HG02763 (cell line): Measurements from ENCODE around the gene PLSCR1.
"Not testable (repeated sequence)": the region's sequence is repeated elsewhere in the genome, so short reads cannot be mapped to it uniquely, and the experiment has no call there.

Experiments
- ATAC-seq: cut with Tn5 transposase; IDR thresholded peaks from one replicate; pipeline ENCODE4 v1.9.1; 2021; ENCODE audit warnings: mild to moderate bottlenecking, moderate library complexity; ENCODE audit not compliant: unreplicated experiment

The PLSCR1 gene

DNA sequence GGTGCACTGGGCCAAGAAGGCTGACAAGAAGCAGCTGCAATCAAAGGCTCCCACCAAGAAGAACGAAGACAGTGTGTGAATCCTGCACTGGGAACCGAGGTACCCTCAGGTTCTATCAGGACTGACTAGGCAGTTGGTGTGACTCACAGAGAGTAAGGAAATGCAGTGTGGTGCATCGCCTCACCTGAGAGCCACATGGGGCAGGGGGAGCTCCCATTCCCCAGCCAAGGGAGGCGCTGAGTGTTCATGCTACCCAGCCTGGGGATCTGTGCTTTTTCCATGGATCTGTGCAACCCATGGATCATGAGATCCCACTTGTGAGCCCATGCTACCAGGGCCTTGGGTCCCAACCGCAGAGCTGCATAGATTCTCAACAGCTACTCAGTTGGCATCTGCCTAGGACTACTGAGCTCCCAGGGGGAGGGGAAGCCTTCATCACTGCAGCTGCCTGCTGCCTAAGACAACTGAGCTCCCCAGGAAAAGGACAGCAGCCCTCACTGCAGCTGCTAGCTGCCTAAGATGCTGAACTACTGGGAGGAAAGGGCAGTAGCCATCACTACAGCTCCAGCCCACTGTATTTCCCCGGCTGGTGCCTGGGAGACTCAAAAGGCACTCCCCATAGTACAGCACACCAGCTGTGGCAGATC lies 68.2 kb downstream of the PLSCR1 start:
- no peak for ATAC-seq

GRCh38 chr3:146474976-146475375 lies 69.4 kb downstream of the PLSCR1 start:
- ATAC-seq = not testable (repeated sequence)

- ATAC-seq = no peak
These were observed 70.7 kb downstream of the PLSCR1 start for GRCh38 chr3:146473726-146474125.

DNA sequence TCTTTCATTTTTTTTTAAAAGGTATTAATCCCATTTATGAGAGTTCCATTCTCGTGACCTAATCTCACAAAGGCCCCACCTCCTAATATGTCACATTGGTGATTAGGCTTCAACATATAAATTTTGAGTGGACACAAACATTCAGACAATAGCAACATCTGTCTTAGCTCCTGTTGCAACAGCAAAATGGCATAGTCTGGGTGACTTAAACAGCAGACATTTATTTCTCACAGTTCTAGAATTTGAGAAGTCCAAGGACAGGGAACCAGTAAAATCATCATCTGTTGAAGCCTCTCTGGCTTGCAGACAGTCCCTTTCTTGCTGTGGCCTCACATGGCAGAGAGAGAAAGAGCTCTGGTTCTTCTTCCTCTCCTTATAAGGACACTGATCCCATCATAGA lies 71.8 kb downstream of the PLSCR1 start:
- ATAC-seq = no peak

GRCh38 chr3:146471012-146471411 lies 73.4 kb downstream of the PLSCR1 start:
- ATAC-seq = no peak

GRCh38 chr3:146470425-146470990 lies 73.9 kb downstream of the PLSCR1 start:
- ATAC-seq = no peak

DNA sequence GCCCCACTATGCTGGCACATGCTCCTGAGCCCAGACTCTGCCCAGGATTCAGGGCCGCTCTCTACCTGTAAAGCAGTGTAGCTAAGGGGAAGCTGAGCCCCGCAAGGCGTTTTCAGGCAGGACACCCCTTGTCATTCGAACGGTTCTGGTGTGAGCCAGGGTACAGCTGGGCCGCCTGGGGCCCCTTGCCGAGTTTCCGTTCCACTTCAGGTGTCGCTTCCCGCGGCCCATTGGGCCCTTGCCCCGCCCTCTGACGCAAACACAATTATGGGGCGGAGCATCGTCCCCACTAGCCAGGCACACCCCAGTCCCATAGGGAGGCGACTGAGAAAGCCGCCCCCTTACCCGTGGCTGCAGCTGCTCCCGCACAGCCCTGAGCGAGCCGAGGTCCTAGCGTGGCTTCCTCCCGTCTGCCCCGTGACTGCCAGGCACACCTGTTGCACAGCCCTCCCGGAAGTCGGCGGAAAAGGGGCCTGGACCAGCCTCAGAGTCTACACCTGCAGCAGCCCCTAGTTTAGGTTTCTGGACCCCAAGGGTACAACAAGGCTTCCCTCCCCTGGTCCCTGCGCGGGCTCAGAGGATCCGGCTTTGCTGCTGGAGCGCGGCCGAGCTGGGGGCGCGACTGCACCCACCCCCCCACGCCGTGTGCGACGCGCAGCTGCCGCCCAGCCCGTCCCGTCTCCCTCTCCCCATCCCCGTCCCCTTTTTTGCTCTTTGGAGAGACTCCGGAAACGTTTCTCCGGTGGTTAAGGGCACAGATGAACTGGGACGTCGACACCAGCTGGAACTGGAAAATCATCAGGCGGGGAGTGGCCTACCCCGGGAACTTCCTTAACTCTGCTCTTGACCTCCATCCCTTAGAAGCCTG lies 75.0 kb downstream of the PLSCR1 start, which contains the start of gene PLSCR2:
PLSCR2 (minus strand) TSS at position 412 of the 868 bp plus-strand sequence. CDS start 9,657 bp downstream, outside the sequence.
- ATAC-seq = peak; percentile 97

GRCh38 chr3:146468671-146469149 lies 75.7 kb downstream of the PLSCR1 start:
- no peak for ATAC-seq

- no peak for ATAC-seq
These were observed 76.2 kb downstream of the PLSCR1 start for GRCh38 chr3:146468234-146468633.

DNA sequence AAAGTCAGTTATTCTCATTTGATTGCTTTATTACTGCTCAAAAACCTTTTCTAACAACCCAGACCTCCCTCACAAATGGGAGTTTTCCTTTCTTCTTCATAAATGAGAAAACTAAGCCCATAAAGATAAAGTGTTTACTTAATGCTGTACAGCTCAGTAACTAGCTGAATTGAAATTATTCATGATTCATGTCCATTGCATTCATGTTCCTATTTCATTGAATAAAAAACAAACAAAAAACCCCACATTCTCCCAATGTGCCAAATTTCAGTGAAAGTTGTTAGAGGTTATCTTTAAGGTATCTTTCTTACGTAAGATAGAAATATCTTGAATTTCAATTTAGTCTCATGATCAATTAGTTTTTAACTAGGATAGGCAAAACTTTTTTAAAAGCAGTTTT lies 77.8 kb downstream of the PLSCR1 start:
- no peak for ATAC-seq

DNA sequence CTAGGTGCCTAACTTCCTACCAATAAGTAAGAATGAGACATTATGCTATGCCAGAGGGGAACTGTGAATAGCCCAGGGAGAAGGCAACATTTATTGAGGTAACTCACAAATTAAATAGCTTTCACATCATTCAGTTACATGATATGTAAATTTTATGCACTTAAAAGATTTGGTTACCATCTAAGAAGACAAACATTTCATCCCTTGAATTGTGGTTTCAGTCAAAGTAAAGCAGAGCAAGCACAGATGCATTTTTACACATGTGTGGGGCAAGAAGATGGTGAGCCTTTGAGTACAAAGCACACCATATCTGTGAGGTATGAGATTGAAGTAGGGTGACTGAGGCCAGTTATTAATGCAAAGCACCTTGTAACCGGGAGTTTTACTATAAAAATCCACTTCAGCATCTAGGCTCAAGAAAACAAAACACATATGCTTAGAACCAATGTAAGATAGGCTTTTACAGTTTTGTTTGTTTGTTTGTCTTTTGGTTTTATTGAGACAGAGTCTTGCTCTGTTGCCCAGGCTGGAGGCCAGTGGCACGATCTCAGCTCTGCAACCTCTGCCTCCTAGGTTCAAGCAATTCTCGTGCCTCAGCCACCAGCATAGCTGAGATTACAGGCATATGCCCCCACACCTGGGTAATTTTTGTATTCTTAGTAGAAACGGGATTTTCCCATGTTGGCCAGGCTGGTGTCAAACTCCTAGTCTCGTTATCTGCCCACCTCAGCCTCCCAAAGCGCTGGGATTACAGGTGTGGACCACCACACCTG lies 78.5 kb downstream of the PLSCR1 start:
- no peak for ATAC-seq
